CMK (cell line): ENCODE measurements around the gene DALRD3.

Experiments
- DNase-seq: peaks from one replicate; pipeline ENCODE4 v3.0.0-alpha.2; 2010; ENCODE audit warnings: low read depth

DALRD3 gene

GRCh38 chr3:48980295-48980694 is 38.1 kb downstream of the DALRD3 start:
- no peak for DNase-seq

- no peak for DNase-seq
These were observed 38.9 kb downstream of the DALRD3 start for GRCh38 chr3:48979451-48979850.

- DNase-seq, result no peak
These were observed 44.1 kb downstream of the DALRD3 start for GRCh38 chr3:48974076-48974864.

- DNase-seq, result no peak
These were observed 47.8 kb downstream of the DALRD3 start for GRCh38 chr3:48970586-48970985.

- no peak for DNase-seq
These were observed 51.5 kb downstream of the DALRD3 start for GRCh38 chr3:48966876-48967361.

- DNase-seq, result no peak
These were observed 52.0 kb downstream of the DALRD3 start for GRCh38 chr3:48966367-48966766.
